KOPT-K1 (cell line): ENCODE results near the gene DIPK1A.
A peak's percentile ranks its signal among the peaks of the same experiment; 100 is the strongest.
"Not testable (repeated sequence)": the region's sequence is repeated elsewhere in the genome, so short reads cannot be mapped to it uniquely, and the experiment has no call there.

Experiments
- H3K27ac ChIP-seq: fragments of 200-600 bp; sonication (generic); 2 replicates; pipeline ENCODE4 v1.5.1; 2016; ENCODE audit warnings: antibody characterized with exemption, mild to moderate bottlenecking, low read depth, low read length; ENCODE audit not compliant: poor library complexity, severe bottlenecking
- H3K36me3 ChIP-seq: fragments of 200-600 bp; sonication (generic); 2 replicates; pipeline ENCODE4 v1.5.1; 2017; ENCODE audit warnings: antibody characterized with exemption, mild to moderate bottlenecking, low read length, moderate library complexity; ENCODE audit not compliant: insufficient read depth
- H3K9me3 ChIP-seq: fragments of 200-600 bp; sonication (generic); 2 replicates; pipeline ENCODE4 v1.5.1; 2017; ENCODE audit warnings: antibody characterized with exemption, low read length, mild to moderate bottlenecking; ENCODE audit not compliant: insufficient read depth, poor library complexity, severe bottlenecking

DIPK1A gene

DNA sequence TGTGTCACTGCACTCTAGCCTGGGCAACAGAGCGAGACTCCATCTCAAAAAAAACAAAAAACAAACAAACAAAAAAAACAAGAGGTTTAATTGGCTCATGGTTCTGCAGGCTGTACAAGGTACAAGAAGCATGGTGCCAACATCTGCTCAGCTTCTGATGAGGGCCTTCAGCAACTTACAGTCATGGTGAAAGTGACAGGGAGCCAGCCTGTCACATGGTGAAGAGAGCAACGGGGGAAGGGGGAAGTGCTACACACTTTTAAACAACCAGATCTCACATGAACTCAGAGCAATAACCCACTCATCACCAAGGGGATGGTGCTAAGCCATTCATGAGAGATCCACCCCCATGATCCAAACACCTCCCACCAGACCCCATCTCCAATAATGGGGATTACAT lies 63.2 kb downstream of the DIPK1A start:
- H3K36me3 ChIP-seq, H3K27ac ChIP-seq, H3K9me3 ChIP-seq: not testable (repeated sequence)

DNA sequence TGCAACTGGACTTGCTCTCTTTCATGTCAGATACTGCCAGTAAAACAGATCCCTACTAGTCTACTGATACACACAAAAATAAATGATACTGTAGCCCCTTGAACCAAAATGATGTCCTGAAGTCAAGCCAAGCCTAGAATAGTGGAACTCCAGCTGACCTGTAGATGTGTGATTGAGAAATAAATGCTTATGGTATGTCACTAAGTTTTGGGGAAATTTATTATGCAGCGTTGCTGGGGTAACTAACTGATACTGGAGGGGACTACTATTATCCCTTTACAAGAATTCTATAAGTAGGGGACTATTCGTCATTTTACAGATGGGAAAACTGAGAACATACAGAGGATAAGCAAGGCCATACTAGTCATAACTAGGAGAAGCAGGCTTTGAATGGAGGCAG lies 73.8 kb downstream of the DIPK1A start:
- Histone ChIP-seq H3K36me3 (no peaks in the 10 kb centered on the region), H3K9me3 (peaks cover 21% of the 10 kb centered on the region), H3K27ac (no peak overlapping the region)

DNA sequence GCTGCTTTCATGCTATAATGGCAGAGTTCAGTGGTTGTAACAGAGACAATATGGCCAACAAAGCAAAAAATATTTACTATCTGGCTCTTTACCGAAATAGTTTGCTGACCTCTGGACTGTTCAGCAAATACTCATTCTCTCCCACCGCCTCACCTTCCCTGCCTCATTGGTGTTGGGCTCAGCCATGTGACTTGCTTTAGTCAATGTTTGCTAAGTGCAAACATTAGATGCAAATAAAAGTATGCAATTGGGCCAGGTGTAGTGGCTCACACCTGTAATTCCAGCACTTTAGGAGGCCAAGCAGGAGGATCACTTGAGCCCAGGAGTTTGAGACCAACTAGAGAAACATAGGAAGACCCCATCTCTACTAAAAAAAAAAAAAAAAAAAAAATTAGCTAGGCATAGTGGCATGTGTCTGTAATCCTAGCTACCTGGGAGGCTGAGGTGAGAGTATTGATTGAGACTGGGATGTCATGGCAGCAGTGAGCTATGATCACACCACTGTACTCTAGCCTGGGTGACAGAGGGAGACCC lies 74.3 kb downstream of the DIPK1A start:
- no peak overlapping the region for H3K27ac ChIP-seq
- H3K9me3 ChIP-seq = peaks cover 21% of the 10 kb centered on the region
- H3K36me3 ChIP-seq = no peaks in the 10 kb centered on the region

DNA sequence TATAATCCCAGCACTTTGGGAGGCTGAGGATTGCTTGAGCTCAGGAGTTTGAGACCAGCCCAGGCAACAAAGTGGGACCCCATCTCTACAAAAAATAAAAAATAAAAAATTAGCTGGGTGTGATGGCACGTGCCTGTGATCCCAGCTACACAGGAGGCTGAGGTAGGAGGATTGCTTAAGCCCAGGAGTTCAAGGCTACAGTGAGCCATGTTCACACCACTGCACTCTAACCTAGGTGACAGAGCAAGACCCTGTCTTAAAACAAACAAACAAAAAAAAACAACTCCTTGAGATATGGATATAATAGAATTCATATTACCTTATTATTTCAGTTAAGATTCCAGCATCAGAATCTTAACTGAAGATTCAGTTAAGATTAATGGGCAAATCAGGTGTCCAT lies 77.1 kb downstream of the DIPK1A start:
- peaks cover 7% of the 10 kb centered on the region for H3K9me3 ChIP-seq
- H3K27ac ChIP-seq = no peak overlapping the region
- no peaks in the 10 kb centered on the region for H3K36me3 ChIP-seq

DNA sequence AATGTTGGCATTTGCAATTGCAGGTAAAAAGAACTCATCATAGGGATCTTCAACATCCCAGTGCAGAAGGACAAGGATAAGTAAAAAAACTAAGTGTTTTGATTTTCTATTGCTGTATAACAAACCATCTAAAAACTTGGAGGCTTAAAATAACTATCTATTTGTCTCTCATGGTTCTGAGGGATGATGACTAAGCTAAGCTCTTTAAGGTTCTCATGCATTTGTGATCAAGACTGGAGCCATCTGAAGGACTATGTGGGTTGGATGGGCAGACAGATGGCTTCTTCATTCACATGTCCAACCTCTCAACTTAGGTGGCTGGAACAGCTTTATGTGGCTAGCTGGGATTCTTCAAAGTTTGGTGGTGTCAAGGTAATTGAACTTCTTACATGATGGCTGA lies 78.0 kb downstream of the DIPK1A start:
- peak overlapping the region; percentile 55 for H3K27ac ChIP-seq
- H3K9me3 ChIP-seq = no peaks in the 10 kb centered on the region
- H3K36me3 ChIP-seq = no peaks in the 10 kb centered on the region

DNA sequence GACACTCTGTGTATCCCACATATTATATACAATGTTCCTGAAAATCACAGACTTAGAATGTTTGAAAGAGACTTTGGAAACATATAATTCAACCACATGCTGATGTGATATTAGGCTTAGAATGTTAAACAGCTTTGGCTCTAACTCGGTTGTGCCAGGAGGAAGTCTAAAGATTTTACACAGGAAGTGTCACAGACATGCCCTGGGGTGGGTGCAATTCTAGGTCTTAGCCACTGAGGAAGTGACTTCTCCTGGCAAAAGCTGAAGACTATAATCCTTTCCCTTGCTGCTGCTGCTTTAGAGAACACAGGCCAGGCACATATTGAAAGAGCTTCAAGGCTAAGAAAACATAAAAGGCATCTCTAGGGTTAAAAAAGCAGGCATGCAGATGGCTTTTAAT lies 78.4 kb downstream of the DIPK1A start:
- H3K27ac ChIP-seq = peak overlapping the region; percentile 55
- H3K9me3 ChIP-seq = no peaks in the 10 kb centered on the region
- no peaks in the 10 kb centered on the region for H3K36me3 ChIP-seq

DNA sequence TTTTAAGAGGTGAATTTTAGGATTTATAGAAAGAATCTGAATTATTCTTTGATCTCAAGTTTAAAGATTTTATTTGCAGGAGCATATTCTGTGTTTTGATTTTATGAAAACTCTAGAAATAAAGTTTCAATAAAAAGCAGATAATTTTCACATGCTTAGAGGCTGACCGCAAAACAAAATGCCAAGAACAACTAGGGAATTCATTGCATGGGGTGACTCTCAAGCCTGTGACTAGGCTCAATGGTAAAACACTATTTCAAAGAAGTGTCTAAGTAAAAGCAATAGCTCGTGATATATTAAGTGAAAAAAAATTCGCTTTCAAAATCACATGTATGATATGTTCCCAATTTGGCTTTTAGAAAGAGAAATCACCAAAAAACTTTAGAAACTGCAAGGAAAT lies 79.9 kb downstream of the DIPK1A start:
- no peaks in the 10 kb centered on the region for H3K9me3 ChIP-seq
- H3K36me3 ChIP-seq = no peaks in the 10 kb centered on the region
- H3K27ac ChIP-seq = no peak overlapping the region

DNA sequence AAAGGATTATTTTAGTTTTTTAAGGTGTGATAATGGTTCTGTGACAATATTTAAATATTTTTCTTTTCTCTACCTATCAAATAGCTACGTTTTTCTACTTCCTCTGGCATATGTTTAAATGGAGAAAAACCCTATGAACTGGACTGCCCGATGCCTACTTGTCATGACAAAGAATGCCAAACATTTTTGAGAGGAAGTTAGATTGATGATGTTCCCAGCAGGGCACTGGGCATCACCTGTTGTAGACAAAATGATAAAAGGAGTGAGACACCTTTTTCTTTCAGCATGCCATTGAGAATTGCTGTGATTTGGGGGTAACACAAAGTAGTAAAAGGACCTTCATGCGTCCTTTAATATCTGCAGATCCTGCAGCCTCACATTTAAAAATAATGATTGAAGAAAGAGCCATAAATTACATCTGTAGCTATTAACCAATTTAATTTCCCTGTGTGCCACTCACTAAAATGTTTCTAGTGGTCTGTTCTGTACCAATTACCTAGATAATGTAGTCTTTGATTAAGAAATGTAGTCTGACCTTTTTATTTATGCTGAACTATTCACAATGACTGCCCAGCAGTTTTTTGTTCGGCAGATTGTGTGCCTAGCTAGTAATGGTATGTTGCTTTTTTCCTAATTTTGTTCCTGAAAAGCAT lies 81.8 kb downstream of the DIPK1A start:
- Histone ChIP-seq H3K27ac (no peak overlapping the region), H3K9me3 (no peaks in the 10 kb centered on the region), H3K36me3 (no peaks in the 10 kb centered on the region)

DNA sequence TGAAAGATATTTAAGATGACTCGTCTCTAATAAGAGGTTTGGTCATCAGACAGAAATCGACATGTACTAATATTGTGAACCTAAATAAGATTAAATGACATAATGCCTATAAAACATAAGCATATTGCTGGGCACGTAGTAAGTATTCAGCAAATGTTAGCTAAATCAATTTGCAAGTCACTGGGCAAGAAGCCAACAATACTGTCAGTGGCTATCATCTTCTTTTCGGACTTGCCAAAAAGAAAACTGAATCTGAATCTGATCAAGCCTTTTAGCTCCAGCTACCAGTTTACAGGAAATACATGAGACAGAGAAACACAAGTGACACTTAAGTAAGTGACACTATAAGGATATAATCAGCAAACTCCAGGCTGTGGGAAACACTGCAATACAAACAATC lies 83.5 kb downstream of the DIPK1A start:
- peaks cover 5% of the 10 kb centered on the region for H3K9me3 ChIP-seq
- H3K36me3 ChIP-seq = peaks cover 7% of the 10 kb centered on the region
- H3K27ac ChIP-seq = peak overlapping the region; percentile 60

DNA sequence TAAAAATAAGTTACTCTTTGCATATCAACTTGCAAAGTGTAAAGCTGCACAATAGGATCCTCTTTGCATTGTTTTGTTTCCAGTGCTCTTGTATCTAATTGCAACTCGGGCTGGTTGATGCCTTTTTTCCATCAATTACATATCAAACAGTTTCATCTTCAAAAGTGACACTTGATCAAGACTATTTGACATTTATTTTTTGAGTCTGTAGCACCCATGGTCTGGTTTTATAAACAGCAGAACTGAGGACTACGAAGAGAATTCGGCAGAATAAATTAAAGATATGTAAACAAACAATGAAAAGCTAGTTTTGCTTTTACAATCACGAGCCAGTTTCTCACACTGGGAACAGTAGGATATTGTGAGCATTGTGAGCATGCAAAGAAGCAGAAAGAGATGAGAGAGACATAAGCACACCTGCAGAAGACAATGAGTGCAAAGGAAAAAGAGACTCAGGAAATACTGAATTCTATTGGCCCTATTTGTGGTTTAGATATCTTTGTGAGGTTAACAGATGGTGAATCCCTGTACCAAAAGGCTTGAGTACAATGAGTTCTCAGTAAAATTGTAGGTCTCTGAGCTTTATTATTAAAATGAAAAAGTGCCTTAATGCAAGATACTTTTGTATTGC lies 84.1 kb downstream of the DIPK1A start:
- H3K36me3 ChIP-seq = peaks cover 13% of the 10 kb centered on the region
- H3K9me3 ChIP-seq = peaks cover 10% of the 10 kb centered on the region
- H3K27ac ChIP-seq = peak overlapping the region; percentile 60

DNA sequence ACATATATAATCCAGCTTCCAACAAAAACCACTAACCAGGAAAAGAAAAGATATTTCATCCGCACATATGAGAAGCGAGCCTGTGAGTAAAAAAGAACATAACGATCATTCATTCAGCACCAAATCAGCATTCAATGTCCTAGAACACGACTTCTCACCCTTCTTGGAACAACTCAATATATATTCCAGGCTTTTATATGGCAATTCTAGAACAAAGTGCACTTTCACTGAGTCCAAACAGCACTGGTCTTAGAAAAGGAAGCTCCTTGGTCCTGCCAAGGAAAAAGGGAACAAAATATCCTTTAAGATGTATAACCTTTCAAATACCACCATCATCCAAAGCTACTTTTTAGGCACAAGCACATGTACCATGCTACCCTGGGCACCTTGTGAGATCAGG lies 84.9 kb downstream of the DIPK1A start:
- Histone ChIP-seq H3K9me3 (peaks cover 10% of the 10 kb centered on the region), H3K36me3 (peaks cover 15% of the 10 kb centered on the region), H3K27ac (peak overlapping the region; percentile 60)

DNA sequence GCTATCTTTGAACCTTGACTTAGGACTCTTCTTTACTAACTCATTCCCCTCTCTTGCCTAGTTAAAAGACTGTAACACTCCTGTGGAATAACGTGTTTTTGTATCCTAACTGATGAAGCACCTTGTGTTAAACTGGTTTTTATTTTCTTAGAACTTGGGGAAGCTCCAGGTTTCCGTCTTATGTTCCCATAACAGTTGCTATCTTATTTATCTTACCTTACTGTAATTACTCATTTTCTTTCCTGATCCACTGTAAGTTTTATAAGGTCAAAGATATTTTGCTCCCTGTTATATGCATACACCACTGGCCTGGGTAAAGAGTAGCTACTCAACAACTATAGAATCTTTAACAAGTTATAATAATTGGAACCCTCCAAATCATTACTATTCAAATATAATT lies 86.3 kb downstream of the DIPK1A start:
- H3K36me3 ChIP-seq = peaks cover 15% of the 10 kb centered on the region
- H3K9me3 ChIP-seq = peaks cover 10% of the 10 kb centered on the region
- no peak overlapping the region for H3K27ac ChIP-seq

DNA sequence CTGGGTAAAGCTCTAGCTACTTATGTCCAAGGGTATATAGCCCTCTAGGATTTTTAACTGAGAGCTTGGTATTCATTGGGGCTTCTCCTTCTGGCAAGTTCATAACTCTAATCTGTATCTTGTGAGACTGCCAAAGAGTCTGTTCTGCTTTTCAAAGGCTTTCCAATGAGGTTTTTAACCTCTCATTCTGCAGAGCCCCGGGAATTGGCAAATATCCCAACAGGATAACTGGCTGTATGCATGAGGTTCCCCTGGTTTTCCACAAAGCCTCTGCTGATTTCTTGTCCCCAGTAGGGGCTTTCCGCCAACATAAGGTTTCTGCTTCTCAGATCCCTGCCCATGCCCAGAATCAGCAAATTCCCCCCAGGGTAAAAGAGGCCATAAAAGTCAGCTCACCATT lies 88.5 kb downstream of the DIPK1A start:
- peaks cover 10% of the 10 kb centered on the region for H3K9me3 ChIP-seq
- no peak overlapping the region for H3K27ac ChIP-seq
- H3K36me3 ChIP-seq = peaks cover 15% of the 10 kb centered on the region

DNA sequence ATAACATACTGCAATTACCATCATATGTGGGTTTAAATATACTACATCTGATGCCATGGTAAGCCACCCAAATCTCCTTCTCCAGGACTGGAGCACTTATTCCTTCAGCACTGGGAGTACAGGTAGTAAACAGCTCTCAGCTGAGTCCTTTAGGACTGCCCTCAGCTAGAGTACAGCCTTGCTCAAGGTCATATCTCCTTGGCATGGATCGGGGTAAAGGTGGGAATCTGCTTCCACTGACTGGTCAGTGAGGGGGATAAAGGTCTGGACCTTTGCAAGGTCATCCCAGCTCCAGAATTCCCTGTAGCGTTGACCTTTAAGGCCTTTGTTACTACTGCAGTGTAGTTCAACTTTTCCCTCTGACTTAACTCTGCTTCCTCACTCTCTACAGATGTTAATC lies 90.7 kb downstream of the DIPK1A start:
- Histone ChIP-seq H3K27ac (no peak overlapping the region), H3K9me3 (peaks cover 10% of the 10 kb centered on the region), H3K36me3 (peaks cover 15% of the 10 kb centered on the region)

DNA sequence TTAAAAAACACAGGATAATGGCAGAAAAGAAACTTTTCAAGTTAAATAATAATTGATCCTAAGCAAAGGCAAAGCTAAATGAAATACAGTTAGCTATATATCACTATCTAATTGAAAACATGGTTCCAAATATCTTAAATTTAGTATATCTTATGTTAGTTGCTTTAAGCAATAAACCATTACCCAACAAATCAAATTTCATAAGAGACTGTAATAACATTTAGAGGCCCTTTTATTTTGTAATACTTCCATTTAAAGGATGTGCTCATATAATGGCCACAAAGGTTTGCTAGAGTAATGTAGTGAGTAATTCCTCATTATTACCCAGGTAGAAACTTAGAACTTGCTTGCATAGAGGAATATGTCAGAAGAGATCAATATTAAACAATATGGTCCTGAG lies 97.1 kb downstream of the DIPK1A start:
- Histone ChIP-seq H3K36me3 (no peaks in the 10 kb centered on the region), H3K27ac (no peak overlapping the region), H3K9me3 (no peaks in the 10 kb centered on the region)

DNA sequence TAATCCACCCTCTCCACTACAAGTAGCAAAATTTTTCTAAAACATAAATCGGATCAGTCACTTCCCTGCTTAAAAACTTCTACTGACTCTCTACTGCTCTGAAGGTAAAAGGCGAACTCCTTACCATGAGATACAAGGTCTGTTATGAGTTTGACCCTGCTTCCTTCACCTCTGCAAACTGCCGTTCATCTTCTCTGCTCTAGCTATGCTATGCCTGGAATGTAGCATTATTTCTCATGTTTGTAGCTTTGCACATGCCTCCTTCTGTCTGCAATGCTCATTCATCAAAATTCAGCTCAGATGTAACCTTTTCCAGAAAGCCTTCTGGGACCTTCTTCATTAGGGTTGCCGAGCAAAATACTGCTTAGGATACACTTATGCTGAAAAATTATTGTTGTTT lies 98.7 kb downstream of the DIPK1A start:
- Histone ChIP-seq H3K27ac (no peak overlapping the region), H3K36me3 (no peaks in the 10 kb centered on the region), H3K9me3 (no peaks in the 10 kb centered on the region)
